ENCODE data around the gene TPSAB1.

TPSAB1 gene

GRCh38 chr16:1212616-1213194, 27.8 kb upstream of the TPSAB1 start:
- no peak overlapping the region for H3K27ac ChIP-seq
- TF ChIP-seq, protein P1, sequence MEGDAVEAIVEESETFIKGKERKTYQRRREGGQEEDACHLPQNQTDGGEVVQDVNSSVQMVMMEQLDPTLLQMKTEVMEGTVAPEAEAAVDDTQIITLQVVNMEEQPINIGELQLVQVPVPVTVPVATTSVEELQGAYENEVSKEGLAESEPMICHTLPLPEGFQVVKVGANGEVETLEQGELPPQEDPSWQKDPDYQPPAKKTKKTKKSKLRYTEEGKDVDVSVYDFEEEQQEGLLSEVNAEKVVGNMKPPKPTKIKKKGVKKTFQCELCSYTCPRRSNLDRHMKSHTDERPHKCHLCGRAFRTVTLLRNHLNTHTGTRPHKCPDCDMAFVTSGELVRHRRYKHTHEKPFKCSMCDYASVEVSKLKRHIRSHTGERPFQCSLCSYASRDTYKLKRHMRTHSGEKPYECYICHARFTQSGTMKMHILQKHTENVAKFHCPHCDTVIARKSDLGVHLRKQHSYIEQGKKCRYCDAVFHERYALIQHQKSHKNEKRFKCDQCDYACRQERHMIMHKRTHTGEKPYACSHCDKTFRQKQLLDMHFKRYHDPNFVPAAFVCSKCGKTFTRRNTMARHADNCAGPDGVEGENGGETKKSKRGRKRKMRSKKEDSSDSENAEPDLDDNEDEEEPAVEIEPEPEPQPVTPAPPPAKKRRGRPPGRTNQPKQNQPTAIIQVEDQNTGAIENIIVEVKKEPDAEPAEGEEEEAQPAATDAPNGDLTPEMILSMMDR (conservative IDR thresholded peaks at IDR 0.05) = no peak

- TF ChIP-seq, protein P1 (conservative IDR thresholded peaks at IDR 0.05) = no peak
- H3K27ac ChIP-seq = no peak overlapping the region
Measured at GRCh38 chr16:1213231-1213630, 27.3 kb upstream of the TPSAB1 start.

DNA sequence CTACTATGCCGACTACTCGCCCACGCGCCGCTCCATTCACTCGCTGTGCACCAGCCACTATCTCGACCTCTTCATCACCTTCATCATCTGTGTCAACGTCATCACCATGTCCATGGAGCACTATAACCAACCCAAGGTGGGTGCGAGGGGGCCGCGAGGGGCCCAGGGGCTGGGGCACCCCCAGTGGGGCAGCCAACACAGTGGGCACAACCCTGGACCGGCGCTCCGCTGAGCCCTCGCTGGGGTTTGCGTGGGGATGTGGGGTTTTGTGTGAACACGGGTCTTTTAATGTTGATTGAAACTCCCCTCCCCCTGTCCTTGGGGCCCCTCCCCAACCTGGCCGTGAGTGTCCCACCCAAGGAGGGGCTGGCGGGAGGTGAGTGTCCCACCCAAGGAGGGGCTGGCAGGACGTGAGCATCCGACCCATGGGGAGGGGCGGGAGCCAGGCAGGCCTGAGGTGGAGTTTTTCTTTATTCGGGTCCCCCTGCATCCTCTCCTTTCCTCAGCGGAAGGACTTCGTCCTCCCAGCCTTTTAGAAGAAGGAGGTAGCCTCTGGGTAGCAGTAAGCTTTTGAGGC, 26.6 kb upstream of the TPSAB1 start:
- no peak overlapping the region for H3K27ac ChIP-seq
- TF ChIP-seq, protein P1 (conservative IDR thresholded peaks at IDR 0.05) = no peak

- TF ChIP-seq, protein P1 (conservative IDR thresholded peaks at IDR 0.05) = no peak
- no peak overlapping the region for H3K27ac ChIP-seq
Measured at GRCh38 chr16:1214719-1215118, 25.8 kb upstream of the TPSAB1 start.

DNA sequence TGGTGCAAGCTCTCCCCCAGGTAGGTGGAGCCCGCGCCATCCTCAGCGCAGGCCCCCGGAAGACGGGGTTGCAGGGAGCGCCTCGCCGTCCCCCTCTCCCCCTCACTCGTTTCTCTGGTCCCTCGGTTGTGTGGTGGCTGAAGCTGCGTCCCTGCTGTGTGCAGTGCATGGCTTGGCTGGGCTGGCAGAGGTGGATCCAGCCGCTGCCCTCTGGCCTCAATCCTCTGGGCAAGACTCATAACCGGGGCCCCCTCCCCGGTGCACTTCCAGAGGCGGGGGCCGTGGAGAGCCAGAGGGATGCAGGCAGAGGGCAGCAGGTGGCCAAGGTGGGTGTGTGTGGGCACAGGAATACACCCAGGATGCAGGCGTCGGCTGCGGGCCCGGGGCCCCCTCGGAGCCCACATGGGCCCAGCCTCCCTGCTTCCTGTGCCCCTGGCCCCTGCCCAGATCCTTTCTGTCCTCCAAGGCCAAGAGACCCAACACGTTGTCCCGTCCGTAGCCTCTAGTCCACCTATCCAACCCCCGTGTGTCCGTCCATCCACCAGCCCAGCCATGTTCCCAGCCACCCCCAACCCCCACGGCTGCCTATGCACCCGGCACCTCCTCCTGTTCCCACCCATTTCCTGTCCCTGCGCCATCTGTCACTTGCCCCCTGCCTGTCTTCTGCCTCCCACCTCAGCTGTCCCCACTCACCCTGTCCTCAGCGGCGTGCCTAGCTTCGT, 24.8 kb upstream of the TPSAB1 start:
- TF ChIP-seq, protein P1 (conservative IDR thresholded peaks at IDR 0.05) = no peak
- no peak overlapping the region for H3K27ac ChIP-seq

DNA sequence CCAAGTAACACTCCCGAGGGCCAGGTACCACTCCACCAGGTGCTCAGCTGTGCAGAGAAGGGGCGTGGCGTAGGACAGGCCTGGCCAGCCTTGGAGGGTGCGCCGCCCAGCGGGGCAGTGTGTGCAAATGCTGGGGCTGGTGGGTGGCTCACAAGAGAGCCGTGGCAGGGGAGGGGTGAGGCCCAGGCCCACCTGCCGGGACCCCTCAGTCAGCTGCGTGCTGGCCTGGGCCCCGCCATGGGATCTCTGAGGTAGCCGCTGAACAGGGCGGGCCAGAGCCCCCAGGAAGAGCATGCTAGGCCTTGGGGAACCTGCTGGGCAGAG, 24.2 kb upstream of the TPSAB1 start:
- H3K27ac ChIP-seq = no peak overlapping the region
- TF ChIP-seq, protein P1 (conservative IDR thresholded peaks at IDR 0.05) = no peak

DNA sequence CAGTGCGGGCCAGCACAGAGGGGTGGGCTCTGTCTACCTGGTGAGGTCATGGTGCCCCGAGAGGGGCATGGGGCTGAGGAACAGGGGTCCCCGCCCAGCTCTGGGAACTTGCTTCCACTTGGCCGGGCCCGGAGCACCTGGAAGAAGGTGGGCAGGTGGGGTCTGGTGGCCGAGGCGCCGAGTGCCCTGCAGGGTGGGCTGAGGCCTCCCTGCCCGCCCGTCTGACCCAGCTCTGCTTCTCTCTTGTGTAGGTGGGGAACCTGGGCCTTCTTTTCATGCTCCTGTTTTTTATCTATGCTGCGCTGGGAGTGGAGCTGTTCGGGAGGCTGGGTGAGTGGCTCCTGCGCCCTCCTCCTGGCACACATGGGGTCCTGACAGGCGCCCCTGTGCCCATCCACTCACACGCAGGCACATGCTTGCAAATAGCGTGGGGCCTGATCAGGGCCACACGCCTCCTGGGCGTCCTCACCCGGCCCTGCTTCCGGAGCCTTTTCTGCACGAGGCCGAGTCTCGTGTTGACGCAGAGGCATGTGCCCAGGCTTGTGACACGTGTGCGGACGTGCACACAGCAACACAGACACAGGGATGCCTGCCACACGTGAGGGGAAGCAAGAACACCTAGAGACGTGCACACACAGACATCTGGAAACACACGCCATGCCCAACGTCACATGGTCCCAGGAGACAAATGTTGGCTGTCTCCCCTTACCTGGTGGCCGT, 23.7 kb upstream of the TPSAB1 start:
- TF ChIP-seq, protein P1 (conservative IDR thresholded peaks at IDR 0.05) = no peak
- no peak overlapping the region for H3K27ac ChIP-seq

Data from VCaP (cell line).